MM.1S (cell line): ENCODE data around the gene STIM1.

ENCODE experiments used
- EZH2 ChIP-seq: fragments of 300-600 bp; sonication (generic); optimal IDR thresholded peaks from 2 replicates; pipeline ENCODE3; 2017; ENCODE audit warnings: low read depth, mild to moderate bottlenecking, antibody characterized with exemption, low read length, mixed read lengths
- EZH2phosphoT487 ChIP-seq: fragments of 300-600 bp; sonication (generic); IDR thresholded peaks from 2 replicates; pipeline ENCODE4 v1.6.1; 2018; ENCODE audit warnings: antibody characterized with exemption, low read length
- TF ChIP-seq, protein P1 (sequence below): fragments of 300-600 bp; sonication (generic); IDR thresholded peaks from 2 replicates; pipeline ENCODE4 v1.5.1; 2016; ENCODE audit warnings: antibody characterized with exemption, low read length, mixed read lengths

DNA sequence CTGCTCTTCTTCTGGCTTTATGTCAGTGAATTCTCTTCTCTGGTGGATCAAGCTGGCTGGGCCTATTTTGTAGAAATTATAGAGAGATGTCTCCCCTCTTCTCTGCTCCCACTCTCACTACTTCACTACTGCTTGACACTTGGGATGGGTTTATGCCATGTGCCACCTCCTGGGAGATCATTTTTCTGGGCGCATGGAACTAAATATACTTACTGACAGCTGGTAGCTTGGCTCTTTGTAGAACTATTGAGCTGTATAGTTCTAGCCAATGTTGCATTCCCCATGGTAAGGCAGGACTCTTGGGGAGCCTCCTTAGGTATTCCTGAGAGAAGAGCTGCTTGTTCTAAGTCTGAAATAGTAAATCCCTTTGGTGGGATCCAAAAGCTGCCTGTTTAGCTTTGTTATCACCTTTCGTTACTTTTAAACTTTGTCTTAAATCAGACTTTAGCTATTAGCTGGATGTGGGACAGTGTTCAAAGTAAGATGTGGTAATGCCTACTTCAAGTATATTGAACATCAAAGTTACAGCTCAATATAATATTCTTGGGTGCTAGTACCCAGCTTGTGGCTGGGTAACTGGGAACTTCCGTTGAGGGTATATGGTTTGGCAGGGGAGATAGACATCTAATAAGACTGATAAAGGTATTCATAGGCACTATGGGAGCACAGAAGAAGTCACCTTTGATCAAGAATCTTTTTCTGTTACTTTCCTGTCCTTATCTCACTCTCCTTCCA is 151.6 kb downstream of the STIM1 start:
- TF ChIP-seq, protein P1, sequence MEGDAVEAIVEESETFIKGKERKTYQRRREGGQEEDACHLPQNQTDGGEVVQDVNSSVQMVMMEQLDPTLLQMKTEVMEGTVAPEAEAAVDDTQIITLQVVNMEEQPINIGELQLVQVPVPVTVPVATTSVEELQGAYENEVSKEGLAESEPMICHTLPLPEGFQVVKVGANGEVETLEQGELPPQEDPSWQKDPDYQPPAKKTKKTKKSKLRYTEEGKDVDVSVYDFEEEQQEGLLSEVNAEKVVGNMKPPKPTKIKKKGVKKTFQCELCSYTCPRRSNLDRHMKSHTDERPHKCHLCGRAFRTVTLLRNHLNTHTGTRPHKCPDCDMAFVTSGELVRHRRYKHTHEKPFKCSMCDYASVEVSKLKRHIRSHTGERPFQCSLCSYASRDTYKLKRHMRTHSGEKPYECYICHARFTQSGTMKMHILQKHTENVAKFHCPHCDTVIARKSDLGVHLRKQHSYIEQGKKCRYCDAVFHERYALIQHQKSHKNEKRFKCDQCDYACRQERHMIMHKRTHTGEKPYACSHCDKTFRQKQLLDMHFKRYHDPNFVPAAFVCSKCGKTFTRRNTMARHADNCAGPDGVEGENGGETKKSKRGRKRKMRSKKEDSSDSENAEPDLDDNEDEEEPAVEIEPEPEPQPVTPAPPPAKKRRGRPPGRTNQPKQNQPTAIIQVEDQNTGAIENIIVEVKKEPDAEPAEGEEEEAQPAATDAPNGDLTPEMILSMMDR = no peak
- no peak for TF ChIP-seq EZH2
- TF ChIP-seq EZH2phosphoT487 = no peak
